GM12891 (cell line): ENCODE measurements around the gene SPDYE2B.
"Not testable (repeated sequence)": the region's sequence is repeated elsewhere in the genome, so short reads cannot be mapped to it uniquely, and the experiment has no call there.

ENCODE experiments used
- PAX5 ChIP-seq: IDR thresholded peaks from 2 replicates; pipeline ENCODE4 v1.6.1; 2011; ENCODE audit warnings: low read length, moderate library complexity, mild to moderate bottlenecking; ENCODE audit not compliant: insufficient read depth, severe bottlenecking
- POLR2A ChIP-seq: IDR thresholded peaks from 2 replicates; pipeline ENCODE4 v1.6.1; 2011; ENCODE audit warnings: low read depth, low read length, control low read depth
- POLR2AphosphoS5 ChIP-seq: IDR thresholded peaks from 2 replicates; pipeline ENCODE4 v1.6.1; 2011; ENCODE audit warnings: low read depth, low read length, control low read depth
- TAF1 ChIP-seq: IDR thresholded peaks from 2 replicates; pipeline ENCODE4 v1.6.1; 2011; ENCODE audit warnings: low read depth, low read length, control low read depth

DNA sequence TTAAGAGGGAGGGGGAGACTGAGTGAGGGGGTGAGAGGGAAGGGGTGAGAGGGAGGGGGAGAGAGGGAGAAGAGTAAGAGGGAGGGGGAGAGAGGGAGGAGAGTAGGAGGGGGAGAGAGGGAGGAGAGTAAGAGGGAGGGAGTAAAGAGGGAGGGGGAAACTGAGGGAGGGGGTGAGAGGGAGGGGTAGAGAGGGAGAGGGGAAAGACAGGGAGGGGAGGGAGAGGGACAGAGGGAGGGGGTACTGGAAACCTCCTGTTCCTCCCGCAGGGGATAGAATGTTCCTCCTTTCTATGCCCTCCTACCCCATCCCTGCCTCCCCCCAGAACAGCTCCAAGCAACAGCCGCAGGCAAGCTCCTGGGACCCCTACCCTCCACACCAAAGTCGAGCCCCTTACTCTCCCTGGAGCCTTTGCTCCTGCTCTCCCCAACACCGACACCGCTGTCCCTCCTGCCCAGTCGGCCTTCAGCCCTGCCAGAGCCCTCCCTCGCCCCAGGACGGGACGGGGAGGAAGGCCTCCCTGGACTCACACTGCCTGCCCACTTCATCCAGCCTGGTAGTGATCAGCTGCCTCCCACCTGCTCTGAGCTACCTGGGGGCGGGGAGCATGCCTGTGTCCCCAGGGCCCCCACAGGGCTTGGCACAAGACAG is 38.3 kb upstream of the SPDYE2B start:
- not testable (repeated sequence) for TF ChIP-seq POLR2A, TAF1, PAX5, POLR2AphosphoS5
